ENCODE results near the gene RNF150.

- TF ChIP-seq POLR2A (IDR thresholded peaks at IDR 0.05; ENCODE audit: low read depth, low read length) (no peak), POLR2AphosphoS5 (IDR thresholded peaks at IDR 0.05; ENCODE audit: low read depth, low read length) (no peak)
Measured at GRCh38 chr4:140829825-140830224, 303.4 kb downstream of the RNF150 start.

Data from GM12892 (cell line).